GM18520 (cell line): ENCODE data around the gene CLPTM1L.
"Not testable (repeated sequence)": the region's sequence is repeated elsewhere in the genome, so short reads cannot be mapped to it uniquely, and the experiment has no call there.

ENCODE experiments used
- ATAC-seq: cut with Tn5 transposase; IDR thresholded peaks from one replicate; pipeline ENCODE4 v1.9.1; 2021; ENCODE audit not compliant: unreplicated experiment

The CLPTM1L gene

GRCh38 chr5:1362242-1363015, 17.5 kb upstream of the CLPTM1L start:
- no peak for ATAC-seq

GRCh38 chr5:1360861-1361260, 16.0 kb upstream of the CLPTM1L start:
- no peak for ATAC-seq

GRCh38 chr5:1360367-1360766, 15.5 kb upstream of the CLPTM1L start:
- not testable (repeated sequence) for ATAC-seq

GRCh38 chr5:1359713-1360112, 14.8 kb upstream of the CLPTM1L start:
- ATAC-seq = no peak

- no peak for ATAC-seq
Measured at GRCh38 chr5:1359031-1359645, 14.2 kb upstream of the CLPTM1L start.

GRCh38 chr5:1358726-1359025, 13.8 kb upstream of the CLPTM1L start:
- no peak for ATAC-seq

GRCh38 chr5:1357946-1358725, 13.2 kb upstream of the CLPTM1L start:
- ATAC-seq = no peak

- ATAC-seq = no peak
Measured at GRCh38 chr5:1356873-1357787, 12.2 kb upstream of the CLPTM1L start.

GRCh38 chr5:1354576-1354975, 9.7 kb upstream of the CLPTM1L start:
- ATAC-seq = no peak

GRCh38 chr5:1352231-1353219, 7.6 kb upstream of the CLPTM1L start:
- no peak for ATAC-seq

GRCh38 chr5:1351156-1351555, 6.3 kb upstream of the CLPTM1L start:
- ATAC-seq = no peak

- no peak for ATAC-seq
Measured at GRCh38 chr5:1349246-1349645, 4.3 kb upstream of the CLPTM1L start.

- ATAC-seq = no peak
Measured at GRCh38 chr5:1348986-1349245, 4.0 kb upstream of the CLPTM1L start.

- ATAC-seq = no peak
Measured at GRCh38 chr5:1347571-1347970, 2.7 kb upstream of the CLPTM1L start.

- no peak for ATAC-seq
Measured at GRCh38 chr5:1346627-1347440, 1.9 kb upstream of the CLPTM1L start.

- ATAC-seq = no peak
Measured at GRCh38 chr5:1345876-1346626, 1.2 kb upstream of the CLPTM1L start.

- ATAC-seq = no peak
Measured at GRCh38 chr5:1343931-1344901, 683 bp downstream of the CLPTM1L start.
